LoVo (cell line): ENCODE data around the gene TRIM33.
"Not testable (repeated sequence)": the region's sequence is repeated elsewhere in the genome, so short reads cannot be mapped to it uniquely, and the experiment has no call there.

Experiments used
- DNase-seq: peaks from one replicate; pipeline ENCODE4 v3.0.0-alpha.2; 2016; ENCODE audit warnings: low spot score

Gene TRIM33

DNA sequence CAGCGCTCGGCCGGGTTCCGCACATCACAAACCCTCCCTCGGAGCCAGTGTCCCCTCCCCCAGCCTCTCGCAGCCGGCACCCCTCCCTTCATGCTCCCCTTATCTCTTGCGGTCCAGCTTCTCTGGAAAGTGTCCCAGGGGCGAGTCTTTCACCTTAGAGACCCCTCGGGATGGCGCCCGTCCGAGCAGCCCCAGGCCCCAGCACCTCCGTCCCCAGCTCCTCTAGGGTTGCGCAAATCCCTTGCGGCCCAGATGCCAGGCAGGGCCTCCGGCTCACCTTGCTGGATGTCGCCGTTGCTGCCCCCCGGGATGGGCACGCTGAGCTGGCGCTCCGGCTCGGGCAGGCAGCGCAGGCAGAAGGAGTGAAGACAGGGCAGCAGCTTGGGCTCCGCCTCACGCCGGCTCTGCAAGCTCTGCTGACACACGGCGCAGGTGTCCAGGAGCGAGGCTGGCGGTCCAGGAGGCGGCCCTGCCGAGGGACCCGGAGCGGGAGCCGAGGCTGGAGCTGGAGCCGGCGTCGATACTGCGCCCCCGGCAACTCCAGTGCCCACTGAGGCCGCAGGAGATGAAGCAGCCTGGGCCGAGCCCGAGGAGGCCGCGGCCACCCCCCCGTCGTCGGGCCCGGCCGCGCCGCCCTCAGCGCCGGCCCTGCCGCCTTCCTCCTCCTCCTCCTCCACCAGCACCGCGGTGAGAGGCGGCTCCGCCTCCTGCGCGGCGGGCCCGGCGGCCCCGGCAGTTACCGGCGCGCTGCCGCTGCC lies 550 bp downstream of the TRIM33 start:
- DNase-seq, result peak; percentile 53

DNA sequence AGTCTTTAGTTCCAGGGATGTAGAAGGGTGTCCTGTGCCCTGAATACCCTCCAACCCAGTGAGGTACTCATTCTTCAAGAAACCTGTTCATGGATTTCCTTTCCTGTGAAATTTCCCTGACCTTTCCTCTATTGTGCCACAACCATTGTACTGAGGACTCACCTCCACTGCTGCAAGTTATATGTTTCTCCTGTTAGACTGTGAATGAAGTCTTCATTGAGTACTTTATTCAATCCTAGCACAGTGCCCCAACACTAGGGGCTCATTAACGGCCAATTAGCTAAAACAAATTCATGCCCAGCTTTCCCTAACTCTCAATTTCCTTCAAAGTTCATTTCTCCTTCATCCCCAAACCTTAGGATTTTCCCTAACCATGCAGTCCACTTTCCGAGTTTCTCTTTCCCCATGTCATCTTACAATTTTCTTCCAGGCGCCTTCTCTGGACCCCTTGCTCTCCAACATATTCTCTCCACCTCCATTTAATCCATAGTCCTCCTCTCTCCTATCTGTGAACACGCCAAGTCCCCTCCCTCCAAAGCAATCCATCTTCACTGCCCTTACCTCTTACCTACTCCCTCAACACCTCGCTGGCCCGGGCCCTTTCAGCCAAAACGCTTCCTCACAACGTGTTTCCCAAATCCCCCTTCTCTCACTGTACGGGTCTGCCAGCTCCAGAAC lies 1.3 kb downstream of the TRIM33 start:
- DNase-seq, result peak; percentile 8

DNA sequence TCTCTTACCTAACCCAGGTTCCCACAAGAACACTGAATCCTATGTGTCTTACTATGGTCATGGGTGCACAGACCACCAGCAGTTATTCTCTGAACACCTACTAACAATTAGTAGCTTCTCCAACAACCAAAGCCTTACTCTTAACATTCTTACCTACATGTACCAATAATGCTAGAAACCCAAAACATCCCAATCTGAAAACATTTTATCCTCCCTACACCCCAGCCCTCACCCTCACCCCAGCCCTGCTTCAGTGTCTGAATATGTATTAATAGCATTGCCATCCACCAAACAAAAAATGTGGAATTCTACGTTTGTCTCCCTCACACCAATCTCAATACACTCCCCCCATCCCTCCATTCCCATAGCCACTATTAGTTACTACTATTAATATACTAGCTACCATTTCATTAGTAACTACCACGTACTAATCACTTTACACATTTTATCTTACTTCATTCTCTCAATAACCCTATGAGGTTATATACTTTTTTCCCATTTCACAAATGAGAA lies 2.6 kb downstream of the TRIM33 start:
- no peak for DNase-seq

DNA sequence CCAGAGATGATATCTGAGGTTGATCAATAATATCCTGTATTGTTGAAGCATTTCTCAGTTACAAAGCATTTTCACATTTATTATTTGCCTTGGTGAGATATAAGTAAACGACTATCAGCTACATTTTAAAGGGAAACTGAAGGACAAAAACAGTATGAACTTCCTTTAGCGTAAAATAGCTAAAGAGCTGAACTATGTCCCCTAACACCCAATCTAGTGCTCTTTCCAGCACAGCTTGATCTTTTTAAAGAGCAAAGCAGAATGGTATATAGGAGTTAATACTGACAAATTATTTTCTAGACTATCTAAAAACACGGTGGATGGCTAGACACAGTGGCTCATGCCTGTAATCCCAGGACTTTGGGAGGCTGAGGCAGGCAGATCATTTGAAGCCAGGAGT lies 3.5 kb downstream of the TRIM33 start:
- DNase-seq, result no peak

DNA sequence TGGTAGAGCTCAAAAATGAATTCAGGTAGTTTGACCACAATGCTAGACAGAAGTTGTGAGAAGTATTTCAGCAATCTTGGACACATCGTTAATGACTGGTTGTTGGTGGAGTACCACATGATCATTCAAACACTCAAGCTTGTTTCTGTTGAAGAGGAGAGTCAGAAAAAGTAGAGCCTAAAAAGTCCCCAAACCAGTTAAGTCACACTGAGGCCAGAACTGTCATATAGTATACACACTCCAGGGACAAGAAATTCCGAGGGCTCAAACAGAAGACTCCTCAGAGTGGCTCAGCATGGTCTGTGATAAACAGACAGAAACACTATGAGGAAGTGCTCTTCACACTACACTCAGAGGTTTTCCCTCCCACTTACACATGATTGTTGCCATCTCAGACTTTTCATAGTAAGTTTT lies 5.8 kb downstream of the TRIM33 start:
- no peak for DNase-seq

DNA sequence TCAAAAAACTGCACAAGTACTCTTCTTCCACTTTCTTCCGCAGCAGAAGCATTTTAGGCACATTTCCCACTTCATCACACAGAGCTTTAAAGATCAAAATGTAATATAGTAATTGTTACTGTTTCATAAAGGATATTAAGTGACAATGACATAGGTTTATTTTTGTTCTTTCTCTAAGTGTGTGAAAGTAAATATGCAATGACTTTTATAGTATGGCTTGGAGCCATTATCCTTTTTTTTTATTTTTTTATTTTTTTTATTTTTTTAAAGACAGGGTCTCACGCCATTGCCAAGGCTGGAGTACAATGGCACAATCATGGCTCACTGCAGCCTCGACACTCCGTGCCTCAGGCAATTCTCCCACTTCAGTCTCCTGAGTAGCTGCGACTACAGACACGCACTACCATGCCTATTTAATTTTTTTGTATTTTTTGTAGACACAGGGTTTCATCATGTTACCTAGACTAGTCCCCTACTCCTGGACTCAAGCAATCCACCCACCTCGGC lies 7.0 kb downstream of the TRIM33 start:
- no peak for DNase-seq

DNA sequence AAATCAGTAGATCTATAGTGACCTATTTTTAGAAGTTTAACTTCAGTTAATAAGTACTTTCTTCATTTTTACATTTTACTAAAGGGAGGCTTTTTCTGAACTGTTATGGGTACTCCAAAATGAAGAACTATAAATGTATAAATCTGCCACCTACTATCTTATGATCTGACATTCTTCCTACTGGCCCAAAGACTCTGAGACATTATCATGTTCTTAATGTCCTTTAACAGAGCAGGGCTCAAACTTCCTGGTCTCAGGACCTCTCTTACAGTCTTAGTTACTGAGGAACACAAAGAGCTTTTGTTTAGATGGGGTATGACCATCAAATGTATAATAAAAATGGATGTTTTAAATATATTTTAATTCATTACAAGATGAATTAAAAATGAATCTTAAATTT lies 8.9 kb downstream of the TRIM33 start:
- no peak for DNase-seq

DNA sequence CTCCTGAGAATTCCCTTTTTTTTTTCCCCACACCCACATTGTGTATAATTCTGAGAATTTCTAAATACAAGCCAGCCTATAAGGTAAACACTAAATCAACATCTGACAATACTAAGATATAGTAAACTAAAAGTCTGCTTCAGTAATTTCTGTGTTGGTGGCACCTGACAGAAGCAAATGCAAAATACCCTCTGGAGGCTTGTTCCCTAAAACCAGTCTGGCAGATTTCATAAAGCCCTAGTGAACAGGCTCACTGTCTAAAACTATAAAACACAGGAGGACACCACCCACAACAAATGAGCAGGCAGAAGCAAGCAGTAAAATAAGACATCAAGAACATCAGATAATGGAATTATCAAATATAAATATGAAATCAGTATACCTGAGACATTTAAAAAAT lies 11.5 kb downstream of the TRIM33 start:
- DNase-seq, result no peak

DNA sequence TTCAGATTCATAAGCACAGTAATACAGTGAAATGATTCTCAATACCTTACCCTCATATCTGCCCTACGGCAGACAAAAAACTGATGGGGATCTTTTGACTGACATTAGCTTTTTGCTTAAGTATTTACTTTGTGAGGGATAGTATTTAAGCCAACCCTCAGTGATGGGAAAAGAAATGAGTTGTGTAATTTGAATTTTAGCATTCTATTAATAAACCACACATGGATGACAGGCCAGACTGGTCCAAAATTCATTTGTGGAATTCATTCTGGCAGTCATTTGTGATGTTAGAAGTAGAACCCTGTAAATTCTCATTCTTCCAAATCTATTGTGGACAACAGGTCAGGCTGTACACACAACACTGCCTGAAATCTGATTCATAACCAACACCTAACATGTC lies 14.9 kb downstream of the TRIM33 start:
- no peak for DNase-seq

DNA sequence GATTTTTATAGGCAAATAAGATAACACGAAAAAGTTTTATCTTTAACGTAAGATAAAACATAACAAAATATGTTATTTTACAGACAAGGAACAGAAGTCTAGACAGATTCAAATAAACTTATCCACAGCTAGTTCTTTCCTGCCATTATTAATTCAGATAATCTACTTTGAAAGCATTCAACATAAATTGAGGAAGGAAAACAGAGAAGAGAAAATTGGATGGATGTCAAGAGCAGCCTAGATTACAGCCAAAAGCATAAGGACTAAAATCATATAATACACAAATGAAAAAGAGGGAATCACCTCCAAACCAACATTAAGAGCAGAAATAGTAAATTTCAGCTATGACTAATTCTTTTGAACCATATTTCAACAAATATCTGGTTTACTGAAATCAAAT lies 15.5 kb downstream of the TRIM33 start:
- no peak for DNase-seq

DNA sequence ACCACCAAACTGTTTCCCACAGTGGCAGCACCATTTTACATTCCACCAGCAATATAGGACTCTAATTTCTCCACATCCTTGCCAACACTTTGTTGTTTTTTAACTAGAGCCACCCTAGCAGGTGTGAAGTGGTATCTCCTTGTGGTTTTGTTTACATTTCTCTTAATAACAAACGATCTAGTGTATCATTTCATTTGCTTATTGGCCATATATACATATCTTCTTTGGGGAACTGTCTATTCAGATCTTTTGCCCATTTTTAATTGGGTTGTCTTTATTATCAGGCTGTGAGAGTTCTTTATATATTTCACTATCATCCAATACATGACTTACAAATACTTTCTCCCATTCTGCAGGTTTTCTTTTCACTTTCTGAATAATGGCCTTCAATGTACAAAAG lies 18.0 kb downstream of the TRIM33 start:
- DNase-seq, result no peak

DNA sequence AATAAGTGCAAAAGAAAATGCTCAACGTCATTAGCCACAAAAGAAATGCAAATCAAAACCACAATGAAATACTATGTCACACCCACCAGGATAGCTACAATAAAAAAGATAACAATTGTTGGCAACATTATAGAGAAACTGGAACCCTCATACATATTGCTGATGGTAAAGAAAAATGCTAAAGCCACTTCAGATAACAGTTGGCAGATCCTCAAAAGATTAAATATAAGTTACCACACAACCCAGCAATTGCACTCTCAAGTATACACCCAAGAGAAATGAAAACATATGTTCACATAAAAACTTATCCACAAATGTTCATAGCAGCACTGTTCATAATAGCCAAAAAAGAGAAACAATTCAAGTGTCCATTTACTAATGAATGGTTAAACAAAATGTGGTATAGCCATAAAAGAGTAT lies 20.7 kb downstream of the TRIM33 start:
- DNase-seq, result no peak

DNA sequence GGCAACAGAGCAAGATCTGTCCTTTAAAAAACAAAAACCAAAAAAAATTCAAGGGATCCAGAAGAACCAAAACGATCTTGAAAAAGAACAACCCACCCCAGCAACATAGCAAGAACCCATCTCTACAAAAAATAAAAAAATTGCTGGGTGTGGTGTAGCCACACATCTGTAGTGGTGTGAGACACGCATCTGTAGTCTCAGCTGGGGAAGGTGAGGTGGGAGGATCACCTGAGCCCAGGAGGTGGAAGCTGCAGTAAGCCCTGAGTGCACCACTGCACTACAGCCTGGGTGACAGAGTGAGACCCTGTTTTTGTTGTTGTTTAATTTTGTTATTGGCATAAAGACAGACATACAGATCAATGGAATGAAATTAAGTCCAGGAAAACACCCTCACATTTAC lies 22.3 kb downstream of the TRIM33 start:
- no peak for DNase-seq

DNA sequence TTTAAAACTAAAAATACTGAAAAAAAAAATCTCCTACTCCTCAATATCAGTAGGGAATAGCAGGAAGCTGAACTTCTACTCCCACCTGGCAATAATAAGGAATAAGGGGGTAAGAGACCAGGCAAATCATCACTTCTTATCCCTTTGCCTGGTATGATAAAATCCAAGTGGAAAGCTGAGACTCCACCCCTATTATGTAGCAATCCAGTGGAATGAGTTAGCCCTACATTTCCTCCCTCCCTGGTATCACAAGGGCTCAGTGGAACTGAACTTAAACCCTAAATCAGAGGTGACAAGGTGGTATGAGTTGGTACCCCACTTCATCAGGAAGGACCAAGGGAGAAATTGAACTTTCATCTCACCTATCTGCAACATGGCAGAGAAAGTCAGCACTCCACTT lies 25.7 kb downstream of the TRIM33 start:
- DNase-seq, result no peak

DNA sequence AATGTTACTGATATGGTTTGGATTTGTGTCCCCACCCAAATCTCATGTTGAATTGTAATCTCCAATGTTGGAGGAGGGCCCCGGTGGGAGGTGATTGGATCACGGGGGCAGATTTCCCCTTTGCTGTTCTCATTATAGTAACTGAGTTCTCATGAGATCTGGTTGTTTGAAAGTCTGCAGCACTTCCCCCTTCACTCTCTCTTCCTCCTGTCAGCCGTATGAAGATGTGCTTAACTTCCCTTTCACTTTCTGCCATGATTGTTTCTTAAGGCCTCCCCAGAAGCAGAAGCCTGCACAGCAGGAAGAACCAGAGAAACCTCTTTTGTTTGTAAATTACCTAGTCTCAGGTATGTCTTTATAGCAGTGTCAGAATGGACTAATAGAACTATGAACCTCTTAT lies 28.4 kb downstream of the TRIM33 start:
- DNase-seq, result no peak

DNA sequence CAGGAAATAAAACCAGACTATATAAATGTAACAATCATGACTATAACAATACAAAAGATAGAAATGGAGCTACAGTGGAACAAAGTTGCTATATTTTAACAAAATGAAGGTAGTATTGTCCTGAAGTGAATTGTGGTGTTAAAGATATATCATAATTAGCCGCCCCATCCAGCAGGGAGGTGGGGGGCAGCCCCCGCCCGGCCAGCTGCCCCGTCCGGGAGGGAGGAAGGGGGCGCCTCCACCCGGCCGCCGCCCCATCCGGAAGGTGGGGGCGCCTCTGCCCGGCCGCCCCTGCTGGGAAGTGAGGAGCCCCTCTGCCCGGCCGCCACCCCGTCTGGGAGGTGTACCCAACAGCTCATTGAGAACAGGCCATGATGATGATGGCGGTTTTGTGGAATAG lies 31.4 kb downstream of the TRIM33 start:
- not testable (repeated sequence) for DNase-seq

DNA sequence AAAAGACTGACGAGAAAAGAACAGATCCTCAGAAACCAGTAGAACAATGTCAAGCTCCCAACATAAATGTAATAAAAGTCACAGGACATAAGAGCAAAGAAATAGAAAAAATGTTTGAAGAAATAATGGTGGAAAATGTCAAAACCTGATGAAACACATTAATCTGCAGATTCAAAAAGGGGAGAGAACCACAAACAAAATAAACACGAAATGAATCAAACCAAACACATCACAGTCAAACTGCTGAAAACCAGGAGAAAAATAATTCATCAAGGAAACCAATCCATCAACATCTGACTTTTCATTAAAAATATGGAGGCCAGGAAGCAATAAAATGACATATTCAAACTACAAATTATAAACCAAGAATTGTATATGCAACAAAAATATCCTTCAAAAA lies 31.9 kb downstream of the TRIM33 start:
- no peak for DNase-seq

DNA sequence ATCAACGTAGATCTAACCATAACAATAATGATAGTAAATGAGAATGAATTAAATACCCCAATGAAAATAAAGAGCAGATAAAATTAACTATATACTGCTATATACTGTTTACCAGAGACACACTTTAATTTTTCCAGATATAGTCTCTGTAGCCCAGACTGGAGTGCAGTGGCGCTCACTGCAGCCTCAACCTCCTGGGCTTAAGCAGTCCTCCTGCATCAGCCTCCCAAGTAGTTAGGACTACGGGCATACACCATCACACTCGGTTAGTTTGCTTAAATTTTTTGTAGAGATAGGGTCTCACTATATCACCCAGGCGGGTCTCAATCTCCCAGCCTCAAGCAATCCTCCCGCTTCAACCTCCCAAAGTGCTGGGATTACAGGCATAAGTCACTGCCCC lies 37.2 kb downstream of the TRIM33 start:
- no peak for DNase-seq

DNA sequence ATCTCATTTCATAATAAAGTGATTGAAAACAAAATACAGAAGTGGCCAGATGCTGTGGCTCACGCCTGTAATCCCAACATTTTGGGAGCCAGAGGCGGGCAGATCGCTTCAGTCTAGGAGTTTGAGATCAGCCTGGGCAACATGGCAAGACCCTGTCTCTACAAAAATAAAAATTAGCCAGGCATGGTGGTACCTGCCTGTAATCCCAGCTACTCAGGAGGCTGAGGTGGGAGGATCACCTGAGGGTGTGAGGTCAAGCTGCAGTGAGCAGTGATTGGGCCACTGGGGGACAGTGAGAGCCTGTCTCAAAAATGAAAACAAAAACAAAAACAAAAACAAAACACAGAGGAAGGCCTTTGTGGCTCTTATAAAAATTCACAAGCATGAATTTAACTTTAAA lies 38.6 kb downstream of the TRIM33 start:
- DNase-seq, result no peak

DNA sequence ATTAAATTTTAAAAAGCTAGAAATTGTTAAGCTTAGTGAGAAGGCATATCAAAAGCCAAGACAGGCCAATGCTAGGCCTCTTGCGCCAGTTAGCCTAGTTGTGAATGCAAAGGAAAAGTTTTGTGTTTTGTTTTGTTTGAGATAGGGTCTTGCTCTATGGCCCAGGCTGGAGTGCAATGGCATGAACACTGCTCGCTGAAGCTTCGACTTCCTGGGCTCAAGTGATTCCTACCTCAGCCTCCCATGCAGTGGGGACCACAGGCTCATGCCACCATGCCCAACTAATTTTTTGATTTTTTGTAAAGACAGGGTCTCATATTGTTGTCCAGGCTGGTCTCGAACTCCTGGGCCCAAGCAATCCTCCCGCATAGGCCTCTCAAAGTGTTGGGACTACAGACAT lies 40.3 kb downstream of the TRIM33 start:
- no peak for DNase-seq

DNA sequence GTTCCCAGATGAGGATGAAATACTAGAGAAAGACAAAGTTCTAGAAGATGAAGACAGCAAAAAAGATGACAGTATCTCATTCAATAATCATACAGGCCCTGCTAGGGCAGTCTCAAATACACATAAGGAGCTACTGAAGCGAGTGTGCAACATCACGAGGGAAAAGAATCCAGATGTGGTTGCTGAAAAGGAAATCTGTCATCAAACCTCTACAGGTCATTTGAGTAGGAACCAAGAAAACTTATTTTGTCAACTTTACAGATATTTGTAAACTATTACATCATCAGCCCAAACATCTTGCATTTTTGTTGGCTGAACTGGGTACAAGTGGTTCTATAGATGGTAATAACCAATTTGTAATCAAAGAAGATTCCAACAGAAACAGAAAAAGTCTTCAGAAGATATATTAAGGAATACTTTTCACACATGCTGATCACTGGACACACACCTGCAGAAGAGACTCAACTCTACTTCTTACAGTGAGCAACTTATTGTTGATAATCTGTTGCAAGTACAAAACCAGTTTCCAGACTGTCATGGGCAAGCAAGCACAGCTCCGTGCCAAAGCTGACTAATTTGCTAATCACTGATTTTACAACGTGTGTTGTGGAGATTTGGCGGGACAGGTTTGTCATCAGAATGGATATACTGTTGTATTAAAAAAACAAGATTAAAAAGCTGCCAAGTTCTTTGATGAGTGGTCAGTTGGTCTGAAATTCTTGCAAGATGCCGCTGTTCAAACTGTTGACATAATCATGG lies 42.1 kb downstream of the TRIM33 start:
- DNase-seq, result no peak

DNA sequence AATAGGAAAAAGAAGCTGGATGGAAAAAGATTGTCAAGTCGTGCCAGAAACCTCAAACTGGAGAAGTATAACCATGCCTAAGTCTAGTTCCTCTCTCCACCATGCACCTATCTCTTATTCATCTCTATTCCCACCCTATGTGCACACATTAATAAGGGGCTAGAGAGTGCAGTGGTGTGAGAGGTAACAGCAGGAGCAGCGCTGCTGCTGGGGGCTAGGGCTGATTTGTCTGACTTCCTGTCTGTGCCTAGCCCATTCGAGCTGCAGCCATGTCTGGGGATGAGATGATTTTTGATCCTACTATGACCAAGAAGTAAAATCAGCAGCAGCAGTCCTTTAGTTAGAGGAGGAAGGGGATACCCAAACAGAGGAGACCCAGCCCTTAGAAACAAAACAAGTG lies 43.0 kb downstream of the TRIM33 start:
- DNase-seq, result no peak

DNA sequence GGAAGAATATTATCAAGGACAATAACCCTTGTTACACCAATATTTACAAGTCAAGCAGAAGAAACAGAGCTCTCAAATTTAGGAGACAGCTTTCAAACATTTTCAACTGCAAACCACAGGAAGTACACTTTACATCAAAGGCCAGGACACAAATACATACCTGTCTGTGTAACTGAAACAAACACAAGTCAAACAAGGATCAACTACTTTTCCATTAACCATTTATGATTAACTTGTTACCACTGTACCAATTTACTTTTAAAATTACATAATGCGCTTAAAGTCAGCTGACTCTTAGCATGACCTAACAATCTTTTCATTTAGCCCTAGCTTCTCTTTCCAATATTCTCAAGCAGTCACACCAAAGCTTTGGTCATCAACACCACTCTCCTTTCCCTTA lies 43.5 kb downstream of the TRIM33 start:
- no peak for DNase-seq
